ENCODE data around the gene OR8S1.
"Not testable (repeated sequence)": the region's sequence is repeated elsewhere in the genome, so short reads cannot be mapped to it uniquely, and the experiment has no call there.

Gene OR8S1

GRCh38 chr12:48525332-48525731, at the start of gene OR8S1:
Gene OR8S1 (plus strand): TSS chr12:48525632. CDS start chr12:48525632, 0 bp downstream.
- DNase-seq (ENCODE audit: low spot score): no peak

GRCh38 chr12:48482198-48482597, 43.2 kb upstream of the OR8S1 start, which contains the start of gene C12orf54:
Gene C12orf54 (plus strand): TSS chr12:48482498. CDS start chr12:48483297, 799 bp downstream.
- no peak for DNase-seq (ENCODE audit: low spot score)

- DNase-seq (ENCODE audit: low spot score): no peak
Measured at GRCh38 chr12:48482930-48483329, 42.5 kb upstream of the OR8S1 start.

GRCh38 chr12:48486261-48486660, 39.2 kb upstream of the OR8S1 start:
- no peak for DNase-seq (ENCODE audit: low spot score)

- DNase-seq (ENCODE audit: low spot score): no peak
Measured at GRCh38 chr12:48486679-48487078, 38.8 kb upstream of the OR8S1 start.

- DNase-seq (ENCODE audit: low spot score): no peak
Measured at GRCh38 chr12:48489012-48489411, 36.4 kb upstream of the OR8S1 start.

GRCh38 chr12:48489456-48489855, 36.0 kb upstream of the OR8S1 start:
- not testable (repeated sequence) for DNase-seq (ENCODE audit: low spot score)

- DNase-seq (ENCODE audit: low spot score): not testable (repeated sequence)
Measured at GRCh38 chr12:48500281-48500680, 25.2 kb upstream of the OR8S1 start.

- not testable (repeated sequence) for DNase-seq (ENCODE audit: low spot score)
Measured at GRCh38 chr12:48506836-48507235, 18.6 kb upstream of the OR8S1 start.

- DNase-seq (ENCODE audit: low spot score): no peak
Measured at GRCh38 chr12:48508987-48509386, 16.4 kb upstream of the OR8S1 start.

GRCh38 chr12:48510111-48510510, 15.3 kb upstream of the OR8S1 start:
- DNase-seq (ENCODE audit: low spot score): no peak

GRCh38 chr12:48512855-48513254, 12.6 kb upstream of the OR8S1 start:
- DNase-seq (ENCODE audit: low spot score): no peak

GRCh38 chr12:48514728-48515127, 10.7 kb upstream of the OR8S1 start:
- no peak for DNase-seq (ENCODE audit: low spot score)

GRCh38 chr12:48520381-48520780, 5.1 kb upstream of the OR8S1 start:
- DNase-seq (ENCODE audit: low spot score): not testable (repeated sequence)

- no peak for DNase-seq (ENCODE audit: low spot score)
Measured at GRCh38 chr12:48527891-48528670, 2.6 kb downstream of the OR8S1 start.

GRCh38 chr12:48532601-48533000, 7.2 kb downstream of the OR8S1 start:
- no peak for DNase-seq (ENCODE audit: low spot score)

GRCh38 chr12:48536602-48537001, 11.2 kb downstream of the OR8S1 start:
- DNase-seq (ENCODE audit: low spot score): no peak

- peak; percentile 37 for DNase-seq (ENCODE audit: low spot score)
Measured at GRCh38 chr12:48542300-48542928, 17.0 kb downstream of the OR8S1 start.

- no peak for DNase-seq (ENCODE audit: low spot score)
Measured at GRCh38 chr12:48545833-48546469, 20.5 kb downstream of the OR8S1 start.

GRCh38 chr12:48547012-48547411, 21.6 kb downstream of the OR8S1 start:
- DNase-seq (ENCODE audit: low spot score): not testable (repeated sequence)

- not testable (repeated sequence) for DNase-seq (ENCODE audit: low spot score)
Measured at GRCh38 chr12:48551636-48552035, 26.2 kb downstream of the OR8S1 start.

- not testable (repeated sequence) for DNase-seq (ENCODE audit: low spot score)
Measured at GRCh38 chr12:48553666-48554343, 28.4 kb downstream of the OR8S1 start.
